PC-3 (cell line): ENCODE data around the gene SQOR.

Experiments used
- EZH2phosphoT487 ChIP-seq: fragments of 300-600 bp; sonication (generic); IDR thresholded peaks from 2 replicates; pipeline ENCODE4 v1.6.1; 2018; ENCODE audit warnings: mild to moderate bottlenecking, antibody characterized with exemption, low read length, borderline replicate concordance
- TF ChIP-seq, protein P1 (sequence below): fragments of 300-600 bp; sonication (generic); conservative IDR thresholded peaks from 2 replicates; pipeline ENCODE4 v1.5.1; 2017; ENCODE audit warnings: antibody characterized with exemption, low read depth, mild to moderate bottlenecking, low read length

DNA sequence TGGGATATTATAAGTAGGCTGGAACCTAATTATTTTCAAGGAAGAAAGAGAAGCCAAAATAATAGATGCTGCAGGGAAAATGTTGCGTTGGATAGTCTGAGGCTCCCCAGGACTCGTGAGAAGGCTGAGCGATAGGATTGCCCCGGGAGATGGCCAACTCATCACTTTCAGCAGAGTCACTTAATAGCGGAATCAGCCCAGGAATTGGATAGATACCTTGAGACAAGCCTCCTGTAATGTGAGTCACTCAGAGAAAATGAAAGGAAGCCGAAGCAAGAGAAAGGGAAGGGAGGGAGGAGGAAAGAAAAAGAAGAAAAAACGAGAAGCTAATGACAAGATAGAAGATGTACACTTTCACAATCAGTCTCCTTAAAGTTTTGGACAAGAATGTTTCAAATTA is 94.3 kb downstream of the SQOR start:
- TF ChIP-seq, protein P1, sequence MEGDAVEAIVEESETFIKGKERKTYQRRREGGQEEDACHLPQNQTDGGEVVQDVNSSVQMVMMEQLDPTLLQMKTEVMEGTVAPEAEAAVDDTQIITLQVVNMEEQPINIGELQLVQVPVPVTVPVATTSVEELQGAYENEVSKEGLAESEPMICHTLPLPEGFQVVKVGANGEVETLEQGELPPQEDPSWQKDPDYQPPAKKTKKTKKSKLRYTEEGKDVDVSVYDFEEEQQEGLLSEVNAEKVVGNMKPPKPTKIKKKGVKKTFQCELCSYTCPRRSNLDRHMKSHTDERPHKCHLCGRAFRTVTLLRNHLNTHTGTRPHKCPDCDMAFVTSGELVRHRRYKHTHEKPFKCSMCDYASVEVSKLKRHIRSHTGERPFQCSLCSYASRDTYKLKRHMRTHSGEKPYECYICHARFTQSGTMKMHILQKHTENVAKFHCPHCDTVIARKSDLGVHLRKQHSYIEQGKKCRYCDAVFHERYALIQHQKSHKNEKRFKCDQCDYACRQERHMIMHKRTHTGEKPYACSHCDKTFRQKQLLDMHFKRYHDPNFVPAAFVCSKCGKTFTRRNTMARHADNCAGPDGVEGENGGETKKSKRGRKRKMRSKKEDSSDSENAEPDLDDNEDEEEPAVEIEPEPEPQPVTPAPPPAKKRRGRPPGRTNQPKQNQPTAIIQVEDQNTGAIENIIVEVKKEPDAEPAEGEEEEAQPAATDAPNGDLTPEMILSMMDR = no peak
- no peak for TF ChIP-seq EZH2phosphoT487
